ENCODE data around the gene SIGLEC14.

GRCh38 chr19:51676566-51677083 lies 30.0 kb upstream of the SIGLEC14 start:
- TF ChIP-seq POLR2A (IDR thresholded peaks at IDR 0.05; ENCODE audit: low read depth, low read length) (no peak), PAX5 (IDR thresholded peaks at IDR 0.05; ENCODE audit: insufficient read depth, low read length, severe bottlenecking) (no peak), POLR2AphosphoS5 (IDR thresholded peaks at IDR 0.05; ENCODE audit: low read depth, low read length) (no peak)
